HepG2 (cell line): ENCODE results near the gene TMEM131L.

Experiments used
- NR2F2 ChIP-seq: IDR thresholded peaks from 2 replicates; pipeline ENCODE4 v1.6.1; 2012; ENCODE audit warnings: low read depth, inconsistent platforms, borderline replicate concordance
- POLR2AphosphoS5 ChIP-seq: IDR thresholded peaks from 2 replicates; pipeline ENCODE4 v1.6.1; 2012; ENCODE audit warnings: low read depth, low read length
- TF ChIP-seq, protein P1 (sequence below): sonication (generic); formaldehyde crosslinking; IDR thresholded peaks from 2 replicates; pipeline ENCODE4 v1.5.0; 2020; ENCODE audit warnings: mild to moderate bottlenecking, missing genetic modification reagents, moderate library complexity

DNA sequence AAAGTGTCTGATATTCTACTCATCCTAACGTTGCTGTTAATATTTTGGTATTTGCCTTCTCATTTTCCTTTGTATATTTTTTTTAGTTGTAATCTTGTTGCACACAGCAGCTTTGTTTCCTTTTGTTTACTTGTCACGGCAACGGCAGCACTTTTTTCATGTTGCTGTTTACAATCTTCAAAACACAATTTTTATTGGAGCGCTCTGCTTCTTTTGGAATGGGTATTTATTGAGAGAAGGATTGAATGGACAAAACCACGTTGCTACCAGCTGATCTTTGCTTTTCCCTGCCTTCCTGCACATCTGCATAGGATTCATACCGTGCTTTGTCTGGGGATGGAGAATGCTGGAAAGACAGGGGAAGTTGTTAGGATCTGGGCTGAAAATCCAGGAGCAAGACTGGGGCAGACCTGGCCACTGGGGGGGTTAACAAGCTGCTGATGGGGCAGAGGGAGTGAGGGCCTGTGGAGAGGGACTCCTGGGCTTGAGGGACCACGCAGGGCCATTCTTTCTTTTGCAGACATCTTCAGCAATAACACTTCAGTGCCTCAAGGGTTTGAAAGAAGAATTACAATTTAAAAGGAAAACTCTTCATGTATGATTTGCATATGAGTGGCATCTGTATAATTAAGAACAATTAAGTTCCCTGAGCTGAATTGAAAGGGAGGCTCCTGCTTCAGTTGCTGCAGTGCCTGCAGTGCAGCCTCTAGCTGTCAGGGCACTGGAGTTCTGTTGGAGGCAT is 69.8 kb downstream of the TMEM131L start:
- TF ChIP-seq POLR2AphosphoS5: no peak
- TF ChIP-seq, protein P1, sequence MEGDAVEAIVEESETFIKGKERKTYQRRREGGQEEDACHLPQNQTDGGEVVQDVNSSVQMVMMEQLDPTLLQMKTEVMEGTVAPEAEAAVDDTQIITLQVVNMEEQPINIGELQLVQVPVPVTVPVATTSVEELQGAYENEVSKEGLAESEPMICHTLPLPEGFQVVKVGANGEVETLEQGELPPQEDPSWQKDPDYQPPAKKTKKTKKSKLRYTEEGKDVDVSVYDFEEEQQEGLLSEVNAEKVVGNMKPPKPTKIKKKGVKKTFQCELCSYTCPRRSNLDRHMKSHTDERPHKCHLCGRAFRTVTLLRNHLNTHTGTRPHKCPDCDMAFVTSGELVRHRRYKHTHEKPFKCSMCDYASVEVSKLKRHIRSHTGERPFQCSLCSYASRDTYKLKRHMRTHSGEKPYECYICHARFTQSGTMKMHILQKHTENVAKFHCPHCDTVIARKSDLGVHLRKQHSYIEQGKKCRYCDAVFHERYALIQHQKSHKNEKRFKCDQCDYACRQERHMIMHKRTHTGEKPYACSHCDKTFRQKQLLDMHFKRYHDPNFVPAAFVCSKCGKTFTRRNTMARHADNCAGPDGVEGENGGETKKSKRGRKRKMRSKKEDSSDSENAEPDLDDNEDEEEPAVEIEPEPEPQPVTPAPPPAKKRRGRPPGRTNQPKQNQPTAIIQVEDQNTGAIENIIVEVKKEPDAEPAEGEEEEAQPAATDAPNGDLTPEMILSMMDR (CRISPR knock-in tag): peak; percentile 47; the same call in 1 of the 2 replicates
- TF ChIP-seq NR2F2: no peak
